GM12878 (cell line): ENCODE data around the gene TAPBPL. TPM values are rescaled to one million over a fixed set of nuclear protein-coding genes. Genes with fewer than 3 reads are reported as not detected.

Source experiments
- ATAC-seq: fragments of 200-7000 bp; cut with Tn5 transposase; 3 replicates; pipeline ENCODE4 v1.9.1; 2020; ENCODE audit warnings: mild to moderate bottlenecking, moderate library complexity
- BruUV-seq: library from RNA; stranded (reverse); fragments of 400-500 nt; replicated peaks from 2 replicates; lab custom pipeline; 2021; lab: Mats Ljungman, UMichigan
- CTCF ChIA-PET: fragments of 300-600 bp; sonication (Branson Sonifier 250); formaldehyde crosslinking; extraction: SDS; loops from one replicate; lab custom pipeline; 2021; ENCODE audit warnings: inconsistent platforms; lab: Yijun Ruan, JAX
- POLR2A ChIA-PET: fragments of 350-600 bp; formaldehyde crosslinking; extraction: SDS; loops from one replicate; lab custom pipeline; 2021; ENCODE audit warnings: inconsistent platforms; lab: Charles Lee
- RAD21 ChIA-PET: fragments of 300-600 bp; sonication (Branson Sonifier 250); formaldehyde crosslinking; loops from one replicate; lab custom pipeline; 2023; ENCODE audit warnings: antibody characterized with exemption; ENCODE audit not compliant: unreplicated experiment; lab: Charles Lee
- SMC1A ChIA-PET: fragments of 300-600 bp; sonication (Branson Sonifier 250); formaldehyde crosslinking; loops from one replicate; lab custom pipeline; 2023; ENCODE audit not compliant: unreplicated experiment, uncharacterized antibody; lab: Charles Lee
- DNase-seq: peaks from one replicate; pipeline ENCODE4 v3.0.0-alpha.2; 2011; ENCODE audit warnings: low read depth, low spot score
- FAIRE-seq: peaks from 3 replicates; lab custom pipeline; 2011; peaks lifted over from hg19 to GRCh38; lab: Jason Lieb, UNC
- H2AFZ ChIP-seq: 2 replicates; pipeline ENCODE4 v1.6.0; 2011; ENCODE audit warnings: low read depth, low read length, control low read depth; ENCODE audit not compliant: control insufficient read depth
- H3K27ac ChIP-seq: 2 replicates; pipeline ENCODE4 v1.5.1; 2011; ENCODE audit warnings: control low read depth; ENCODE audit not compliant: control insufficient read depth, insufficient read depth
- H3K27me3 ChIP-seq, 2 experiments: replicated peaks in 1 of 2; 2 replicates each; pipeline versions ENCODE4 v1.6.0 to v1.6.1; 2011; ENCODE audit warnings: low read length in 1 of 2; ENCODE audit not compliant: control insufficient read depth in 2 of 2, insufficient read depth in 2 of 2
- H3K36me3 ChIP-seq, 2 experiments: 2 replicates each; pipeline ENCODE4 v1.5.1; 2011; ENCODE audit warnings: low read length in 1 of 2; ENCODE audit not compliant: control insufficient read depth in 2 of 2, insufficient read depth in 2 of 2
- H3K4me1 ChIP-seq: 2 replicates; pipeline ENCODE4 v1.6.1; 2011; ENCODE audit warnings: mild to moderate bottlenecking, low read length, moderate library complexity, mixed read lengths; ENCODE audit not compliant: control insufficient read depth, insufficient read depth
- H3K4me2 ChIP-seq: 2 replicates; pipeline ENCODE4 v1.6.0; 2011; ENCODE audit warnings: control low read depth; ENCODE audit not compliant: control insufficient read depth, insufficient read depth
- H3K4me3 ChIP-seq: fragments of 200-600 bp; sonication (generic); 2 replicates; pipeline ENCODE4 v1.5.1; 2016
- H3K79me2 ChIP-seq: 2 replicates; pipeline ENCODE4 v1.6.0; 2011; ENCODE audit warnings: low read length; ENCODE audit not compliant: control insufficient read depth, insufficient read depth
- H3K9ac ChIP-seq: 2 replicates; pipeline ENCODE4 v1.8.0; 2011; ENCODE audit warnings: low read length, control low read depth, mixed read lengths; ENCODE audit not compliant: control insufficient read depth, insufficient read depth
- H3K9me3 ChIP-seq: replicated peaks from 3 replicates; pipeline ENCODE4 v1.5.1; 2011; ENCODE audit warnings: mild to moderate bottlenecking, low read length; ENCODE audit not compliant: control insufficient read depth, insufficient read depth
- H4K20me1 ChIP-seq: 2 replicates; pipeline ENCODE4 v1.6.0; 2011; ENCODE audit not compliant: control insufficient read depth, insufficient read depth
- CBFB ChIP-seq: IDR thresholded peaks from 2 replicates; pipeline ENCODE4 v1.6.1; 2016; ENCODE audit warnings: antibody characterized with exemption, low read depth
- CHD2 ChIP-seq: IDR thresholded peaks from 2 replicates; pipeline ENCODE4 v1.6.1; 2011; ENCODE audit warnings: low read depth, low read length, improper control_type of control experiment, borderline replicate concordance
- MLLT1 ChIP-seq: fragments of 450-650 bp; IDR thresholded peaks from 2 replicates; pipeline ENCODE4 v1.6.1; 2016; ENCODE audit warnings: mild to moderate bottlenecking
- NBN ChIP-seq: fragments of 450-650 bp; IDR thresholded peaks from 2 replicates; pipeline ENCODE4 v1.6.1; 2016
- RFX5 ChIP-seq: IDR thresholded peaks from 2 replicates; pipeline ENCODE4 v1.6.1; 2011; ENCODE audit warnings: low read depth, low read length, improper control_type of control experiment
- SUZ12 ChIP-seq: fragments of 200-600 bp; sonication (generic); IDR thresholded peaks from one replicate; pipeline ENCODE4 v1.6.1; 2018; ENCODE audit warnings: antibody characterized with exemption, mild to moderate bottlenecking; ENCODE audit not compliant: unreplicated experiment
- TARDBP ChIP-seq: IDR thresholded peaks from 2 replicates; pipeline ENCODE4 v1.6.1; 2016; ENCODE audit warnings: borderline replicate concordance
- WGBS: methylation state at CpG from one replicate; pipeline ENCODE4 v1.1.6; 2016; ENCODE audit warnings: low lambda C conversion rate; ENCODE audit not compliant: insufficient replicate concordance, insufficient coverage; ENCODE audit errors: missing lambda C conversion rate; 5-methylcytosine and 5-hydroxymethylcytosine counted together
- in situ Hi-C: fragments of 300-500 bp; cut with MboI; formaldehyde crosslinking; loops from 9 replicates; pipeline ENCODE4 v1.14.3; 2018; ENCODE audit warnings: mixed read lengths
- intact Hi-C: fragments of 100-400 bp; cut with micrococcal nuclease; formaldehyde crosslinking; loops from one replicate; pipeline ENCODE4 v1.14.2; 2022; ENCODE audit not compliant: unreplicated experiment
- polyA plus RNA-seq, 11 experiments: library from polyadenylated mRNA; depleted of rRNA in 4 of 11; unstranded in 6 of 11; stranded (reverse) in 5 of 11; fragments of >200 nt; fragmentation: Nextera tagmentation in 4 of 11; fragmentation: Illumina TruSeq in 1 of 11; extraction: Ambion mirVana in 4 of 11; extraction: Trizol in 1 of 11; gene quantifications; 1 replicate in 1 of 11; 2 replicates in 10 of 11; pipeline versions ENCODE4 v1.2.1 to v1.2.3, GENCODE V29; 2011 to 2016; ENCODE audit warnings: inconsistent platforms in 2 of 11, missing spikeins in 2 of 11, low read depth in 1 of 11
- total RNA-seq, 4 experiments: library from RNA; depleted of rRNA in 3 of 4; stranded (reverse); fragments of >200 nt in 3 of 4; fragmentation: Illumina TruSeq in 1 of 4; extraction: Trizol in 1 of 4; gene quantifications; 2 replicates each; pipeline versions ENCODE4 v1.2.1 to v1.2.3, GENCODE V29; 2013 to 2021
- TF ChIP-seq, protein P1 (sequence below): IDR thresholded peaks from 2 replicates; pipeline ENCODE4 v1.6.1; 2012; ENCODE audit warnings: low read length, inconsistent platforms

TAPBPL gene
- total and polyA plus RNA-seq, 10 of the 15 experiments (the other 5 are each of a cell fraction or from before 2014, with no cell fraction given) = 12.4 to 45.0 (median 29.9) TPM

DNA sequence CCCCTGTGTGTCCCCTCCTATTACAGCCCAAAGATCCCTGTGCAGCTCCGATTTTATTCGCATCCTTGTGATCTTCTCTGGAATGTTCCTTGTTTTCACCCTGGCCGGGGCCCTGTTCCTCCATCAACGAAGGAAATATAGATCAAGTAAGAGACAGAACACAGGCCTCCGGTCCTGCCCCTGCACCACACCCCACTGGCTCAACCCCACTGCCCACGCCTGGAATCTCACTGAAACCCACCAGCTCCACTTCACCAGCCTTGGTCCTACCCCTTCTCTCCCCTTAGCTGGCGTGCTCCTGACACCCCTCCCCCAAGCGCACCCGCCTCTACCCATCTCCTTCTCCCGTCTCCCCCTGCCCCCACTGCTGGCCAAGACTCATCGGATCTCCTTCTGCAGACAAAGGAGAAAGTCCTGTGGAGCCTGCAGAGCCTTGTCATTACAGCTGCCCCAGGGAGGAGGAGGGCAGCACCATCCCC lies 934 bp upstream of the TAPBPL start:
- FAIRE-seq (no peak), DNase-seq (no peak), ATAC-seq (peak; percentile 17)
- Histone ChIP-seq H3K36me3 (peaks cover 1 to 10% of the 10 kb centered on the region in 2 experiments), H4K20me1 (no peaks in the 10 kb centered on the region), H2AFZ (peak overlapping the region; percentile 59), H3K27ac (peak overlapping the region; percentile 98), H3K4me2 (peak overlapping the region; percentile 99), H3K9ac (peak overlapping the region; percentile 92), H3K9me3 (no peaks in the 10 kb centered on the region), H3K4me1 (peaks cover 38% of the 10 kb centered on the region), H3K79me2 (peaks cover 72% of the 10 kb centered on the region), H3K27me3 (no peaks in the 10 kb centered on the region), H3K4me3 (peak overlapping the region; percentile 83)
- TF ChIP-seq RFX5 (no peak), TARDBP (0 out of 2 replicates have a peak, but pooled peaks have one; percentile 11), SUZ12 (no peak), CBFB (0 out of 2 replicates have a peak, but pooled peaks have one; percentile 2), CHD2 (peak; percentile 73; the same call in 1 of the 2 replicates), NBN (peak; percentile 40; the same call in 1 of the 2 replicates), MLLT1 (peak; percentile 78)
- TF ChIP-seq, protein P1, sequence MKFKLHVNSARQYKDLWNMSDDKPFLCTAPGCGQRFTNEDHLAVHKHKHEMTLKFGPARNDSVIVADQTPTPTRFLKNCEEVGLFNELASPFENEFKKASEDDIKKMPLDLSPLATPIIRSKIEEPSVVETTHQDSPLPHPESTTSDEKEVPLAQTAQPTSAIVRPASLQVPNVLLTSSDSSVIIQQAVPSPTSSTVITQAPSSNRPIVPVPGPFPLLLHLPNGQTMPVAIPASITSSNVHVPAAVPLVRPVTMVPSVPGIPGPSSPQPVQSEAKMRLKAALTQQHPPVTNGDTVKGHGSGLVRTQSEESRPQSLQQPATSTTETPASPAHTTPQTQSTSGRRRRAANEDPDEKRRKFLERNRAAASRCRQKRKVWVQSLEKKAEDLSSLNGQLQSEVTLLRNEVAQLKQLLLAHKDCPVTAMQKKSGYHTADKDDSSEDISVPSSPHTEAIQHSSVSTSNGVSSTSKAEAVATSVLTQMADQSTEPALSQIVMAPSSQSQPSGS = no peak
- no TSS peak for BruUV-seq
- intact Hi-C loops (loop anchor here (1.0 kb wide), 1 partner anchor 24 kb away; no protein-coding TSS in a partner anchor), in situ Hi-C loops (no loop called here)
- WGBS = 30% methylated on average over 11 of the region's 11 CpGs
- CTCF ChIA-PET = interaction anchor here (1.1 to 5.3 kb wide), 10 partner anchors 10 to 255 kb away, joined by 3 to 48 read pairs (median 6); partner anchors contain the start of gene VAMP1
- SMC1A ChIA-PET = interaction anchor here (0.8 to 6.7 kb wide), 10 partner anchors 8 to 129 kb away, joined by 3 to 90 read pairs (median 10); no protein-coding TSS in a partner anchor
- RAD21 ChIA-PET = interaction anchor here (0.6 to 17.1 kb wide), 16 partner anchors 7 to 128 kb away, joined by 3 to 319 read pairs (median 4); partner anchors contain the start of genes CD27, MRPL51 and VAMP1
- POLR2A ChIA-PET = interaction anchor here (0.6 to 17.5 kb wide), 13 partner anchors 8 to 126 kb away, joined by 3 to 384 read pairs (median 11); partner anchors contain the start of genes CD27, MRPL51 and VAMP1
